22Rv1 (cell line): ENCODE measurements around the gene SYT13.

Source experiments
- ZFX ChIP-seq: fragments of 450-650 bp; IDR thresholded peaks from 2 replicates; pipeline ENCODE4 v1.6.1; 2017; ENCODE audit warnings: antibody characterized with exemption, borderline replicate concordance
- TF ChIP-seq, protein P1 (sequence below): fragments of 450-650 bp; IDR thresholded peaks from 2 replicates; pipeline ENCODE4 v1.5.1; 2017; ENCODE audit warnings: mild to moderate bottlenecking

DNA sequence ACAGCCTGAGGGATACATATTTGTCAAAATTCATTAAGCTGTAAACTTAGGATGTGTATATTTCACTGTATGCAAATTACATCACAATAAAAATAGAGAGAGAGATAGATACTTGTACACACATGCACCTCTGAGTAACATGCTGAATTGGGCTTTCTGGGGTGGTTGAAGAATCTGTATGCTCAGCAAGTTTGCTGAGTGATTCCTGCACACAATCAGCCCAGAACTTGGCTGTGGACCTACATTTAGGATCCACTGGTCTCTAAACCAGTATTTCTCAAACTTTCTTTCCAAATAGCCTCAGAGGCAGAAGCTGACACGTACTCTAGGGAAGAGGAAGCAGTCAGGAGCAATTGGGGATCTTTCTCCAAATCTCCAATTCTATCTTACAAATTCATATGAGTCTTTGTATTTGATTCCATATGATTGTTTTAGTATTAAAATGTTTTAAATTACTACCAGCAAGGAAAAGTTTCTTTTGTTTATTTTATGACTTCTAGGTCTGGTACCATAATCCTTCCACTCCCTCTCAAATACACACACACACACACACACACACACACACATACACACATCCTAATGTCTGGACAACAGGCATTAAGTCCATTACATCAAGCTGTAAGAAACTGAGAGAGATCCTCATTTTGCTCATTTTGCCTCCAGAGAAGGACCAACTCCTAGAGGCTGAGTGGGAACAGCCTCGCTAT lies 20.0 kb downstream of the SYT13 start:
- TF ChIP-seq, protein P1, sequence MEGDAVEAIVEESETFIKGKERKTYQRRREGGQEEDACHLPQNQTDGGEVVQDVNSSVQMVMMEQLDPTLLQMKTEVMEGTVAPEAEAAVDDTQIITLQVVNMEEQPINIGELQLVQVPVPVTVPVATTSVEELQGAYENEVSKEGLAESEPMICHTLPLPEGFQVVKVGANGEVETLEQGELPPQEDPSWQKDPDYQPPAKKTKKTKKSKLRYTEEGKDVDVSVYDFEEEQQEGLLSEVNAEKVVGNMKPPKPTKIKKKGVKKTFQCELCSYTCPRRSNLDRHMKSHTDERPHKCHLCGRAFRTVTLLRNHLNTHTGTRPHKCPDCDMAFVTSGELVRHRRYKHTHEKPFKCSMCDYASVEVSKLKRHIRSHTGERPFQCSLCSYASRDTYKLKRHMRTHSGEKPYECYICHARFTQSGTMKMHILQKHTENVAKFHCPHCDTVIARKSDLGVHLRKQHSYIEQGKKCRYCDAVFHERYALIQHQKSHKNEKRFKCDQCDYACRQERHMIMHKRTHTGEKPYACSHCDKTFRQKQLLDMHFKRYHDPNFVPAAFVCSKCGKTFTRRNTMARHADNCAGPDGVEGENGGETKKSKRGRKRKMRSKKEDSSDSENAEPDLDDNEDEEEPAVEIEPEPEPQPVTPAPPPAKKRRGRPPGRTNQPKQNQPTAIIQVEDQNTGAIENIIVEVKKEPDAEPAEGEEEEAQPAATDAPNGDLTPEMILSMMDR = no peak
- no peak for TF ChIP-seq ZFX
